Activated gamma-delta T cell treated with Interleukin-2 at 50 U/mL for 16 hours (primary cell): Measurements from ENCODE around the gene RBM42.
"Not testable (repeated sequence)": the region's sequence is repeated elsewhere in the genome, so short reads cannot be mapped to it uniquely, and the experiment has no call there.

ENCODE experiments used
- DNase-seq: peaks from one replicate; pipeline ENCODE4 v3.0.0-alpha.2; 2020

Gene RBM42, protein sequence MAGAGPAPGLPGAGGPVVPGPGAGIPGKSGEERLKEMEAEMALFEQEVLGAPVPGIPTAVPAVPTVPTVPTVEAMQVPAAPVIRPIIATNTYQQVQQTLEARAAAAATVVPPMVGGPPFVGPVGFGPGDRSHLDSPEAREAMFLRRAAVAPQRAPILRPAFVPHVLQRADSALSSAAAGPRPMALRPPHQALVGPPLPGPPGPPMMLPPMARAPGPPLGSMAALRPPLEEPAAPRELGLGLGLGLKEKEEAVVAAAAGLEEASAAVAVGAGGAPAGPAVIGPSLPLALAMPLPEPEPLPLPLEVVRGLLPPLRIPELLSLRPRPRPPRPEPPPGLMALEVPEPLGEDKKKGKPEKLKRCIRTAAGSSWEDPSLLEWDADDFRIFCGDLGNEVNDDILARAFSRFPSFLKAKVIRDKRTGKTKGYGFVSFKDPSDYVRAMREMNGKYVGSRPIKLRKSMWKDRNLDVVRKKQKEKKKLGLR

DNA sequence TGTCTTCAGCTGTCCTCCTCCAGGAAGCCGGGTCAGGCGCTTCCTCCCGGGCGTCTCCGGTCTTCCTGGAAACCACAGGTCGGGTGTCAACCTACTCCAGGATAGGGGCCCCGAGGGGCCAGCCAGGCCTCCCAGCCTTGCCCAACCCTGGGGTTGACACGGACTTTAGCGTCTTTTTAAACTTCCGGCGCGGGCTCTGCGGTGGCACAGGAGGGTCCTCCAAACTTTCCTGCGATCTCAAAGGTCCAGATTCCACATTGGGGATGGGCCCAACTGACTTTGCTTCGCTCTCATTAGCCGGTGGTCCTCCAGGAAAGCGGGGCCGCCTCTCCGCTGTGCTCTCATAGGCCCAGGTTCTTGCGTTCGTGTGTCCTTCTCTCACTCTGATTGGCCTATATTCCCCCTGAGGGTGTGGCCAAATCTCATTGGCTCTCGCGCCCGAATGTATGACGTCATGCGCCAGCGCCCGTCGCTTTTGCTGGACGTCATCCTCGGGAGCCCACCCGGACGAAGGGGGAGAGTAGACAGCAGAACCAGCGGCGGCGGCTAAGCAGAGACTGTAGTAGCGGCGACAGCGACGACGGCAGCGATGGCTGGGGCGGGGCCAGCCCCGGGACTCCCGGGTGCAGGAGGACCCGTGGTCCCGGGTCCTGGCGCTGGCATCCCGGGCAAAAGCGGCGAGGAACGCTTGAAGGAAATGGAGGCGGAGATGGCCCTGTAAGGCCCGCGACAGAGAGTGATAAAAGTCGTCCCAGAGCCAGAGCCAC is at the start of gene RBM42:
TSS of gene RBM42 (plus strand) at position 472 of the 767 bp plus-strand sequence. CDS start at position 590, 118 bp downstream.
- DNase-seq = peak; percentile 96

DNA sequence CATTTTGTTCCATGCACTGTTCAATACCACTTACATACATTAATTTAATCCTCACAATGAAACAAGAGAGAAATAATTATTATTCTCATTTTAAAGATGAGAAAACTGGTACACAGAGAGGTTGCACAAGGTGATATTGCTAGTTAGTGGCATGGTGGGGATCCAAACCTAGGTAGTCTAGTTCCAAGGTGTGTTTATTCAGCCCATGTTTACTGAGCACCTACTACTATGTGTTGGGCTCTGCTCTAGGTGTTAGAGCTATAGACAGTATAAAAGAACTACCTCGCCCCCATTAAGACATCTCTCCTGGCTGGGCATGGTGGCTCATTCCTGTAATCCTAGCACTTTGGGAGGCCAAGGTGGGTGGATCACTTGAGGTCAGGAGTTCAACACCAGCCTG is 46.1 kb upstream of the RBM42 start:
- DNase-seq = no peak

DNA sequence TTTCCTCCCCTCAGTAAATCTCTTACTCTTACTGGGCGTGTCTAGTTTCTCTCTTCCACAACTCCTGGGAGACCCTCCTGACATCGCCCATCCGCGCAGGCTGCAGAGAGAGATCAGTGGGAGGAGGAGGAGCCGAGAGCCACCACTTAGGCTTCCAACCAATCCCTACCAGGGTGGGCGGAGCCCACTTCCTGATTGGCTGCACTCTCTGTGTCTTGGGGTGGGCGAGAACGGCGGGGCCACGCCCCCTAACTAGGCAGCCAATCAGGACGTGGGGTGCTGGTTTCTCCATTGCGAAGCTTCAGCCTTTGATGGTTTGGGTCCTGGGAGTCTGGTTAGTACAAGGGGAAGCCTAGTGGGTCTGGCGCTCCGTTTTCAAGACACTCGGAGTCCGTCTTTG is 43.0 kb upstream of the RBM42 start, which contains the start of gene PMIS2:
TSS of gene PMIS2 (plus strand) at position 326 of the 400 bp plus-strand sequence. CDS start 87 bp downstream, outside the sequence.
- no peak for DNase-seq

DNA sequence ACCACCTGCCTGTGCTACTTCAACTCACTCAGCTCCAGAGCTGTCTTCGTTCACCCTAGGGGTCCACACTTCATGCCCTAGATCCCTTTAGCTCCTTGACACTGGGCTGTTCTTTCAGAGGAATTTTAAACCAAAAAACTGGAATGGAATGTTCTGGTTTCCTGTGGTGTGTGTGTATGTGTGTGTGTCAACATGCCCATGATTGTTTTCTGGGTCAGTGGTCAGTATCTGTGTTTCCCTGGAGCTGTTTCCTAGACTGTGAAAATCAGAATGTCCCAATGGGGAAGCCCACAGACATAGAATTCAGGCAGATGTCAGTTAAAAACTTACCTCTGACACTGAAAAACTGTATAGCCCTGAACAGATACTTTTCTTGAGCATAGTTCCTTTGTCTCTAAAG is 41.5 kb upstream of the RBM42 start:
- no peak for DNase-seq

DNA sequence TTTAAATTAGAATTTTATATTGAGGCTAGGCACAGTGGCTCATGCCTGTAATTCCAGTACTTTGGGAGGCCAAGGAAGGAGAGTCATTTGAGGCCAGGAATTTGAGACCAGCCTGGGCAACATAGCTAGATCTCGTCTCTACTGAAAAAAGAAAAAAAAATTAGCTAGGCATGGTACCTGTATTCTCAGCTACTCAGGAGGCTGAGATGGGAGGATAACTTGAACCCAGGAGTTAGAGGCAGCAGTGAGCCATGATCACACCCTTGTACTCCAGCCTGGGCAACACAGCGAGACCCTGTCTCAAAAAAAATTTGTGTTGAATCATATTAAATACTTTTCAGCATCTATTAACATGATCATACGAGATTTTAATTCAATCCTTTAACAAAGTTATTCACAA is 38.0 kb upstream of the RBM42 start:
- no peak for DNase-seq

DNA sequence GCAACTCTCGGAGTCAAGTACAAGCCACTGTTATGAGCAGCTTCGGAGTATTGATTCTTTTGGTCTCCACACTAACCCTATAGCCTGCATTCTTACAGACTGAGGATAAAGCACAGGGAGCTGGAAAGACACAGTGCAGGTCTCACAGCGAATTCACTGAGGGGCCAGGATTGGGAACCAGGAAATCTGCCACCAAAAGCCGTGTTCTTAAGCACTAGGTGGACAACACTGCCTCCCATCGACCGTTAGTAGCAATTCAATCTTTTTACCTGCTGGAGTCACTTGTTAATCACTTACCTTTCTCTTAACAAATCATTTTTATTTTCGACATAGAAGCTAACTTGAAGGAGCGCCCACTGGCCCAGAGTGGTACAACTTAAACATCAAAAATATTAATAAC is 36.6 kb upstream of the RBM42 start:
- DNase-seq = no peak

DNA sequence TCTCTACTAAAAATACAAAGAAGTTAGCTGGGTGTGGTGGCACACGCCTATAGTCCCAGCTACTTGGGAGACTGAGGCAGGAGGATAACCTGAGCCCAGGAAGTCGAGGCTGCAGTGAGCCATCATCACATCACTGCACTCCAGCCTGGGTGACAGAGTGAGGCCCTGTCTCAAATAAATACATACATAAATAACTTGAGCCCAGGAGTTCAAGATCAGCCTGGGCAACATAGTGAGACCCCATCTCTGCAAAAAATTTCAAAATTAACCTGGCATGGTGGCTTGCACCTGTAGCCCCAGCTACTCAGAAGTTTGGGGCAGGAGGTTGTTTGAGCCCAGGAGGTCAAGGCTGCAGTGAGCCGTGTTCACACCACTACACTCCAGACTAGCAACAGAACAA is 33.8 kb upstream of the RBM42 start:
- DNase-seq = not testable (repeated sequence)

DNA sequence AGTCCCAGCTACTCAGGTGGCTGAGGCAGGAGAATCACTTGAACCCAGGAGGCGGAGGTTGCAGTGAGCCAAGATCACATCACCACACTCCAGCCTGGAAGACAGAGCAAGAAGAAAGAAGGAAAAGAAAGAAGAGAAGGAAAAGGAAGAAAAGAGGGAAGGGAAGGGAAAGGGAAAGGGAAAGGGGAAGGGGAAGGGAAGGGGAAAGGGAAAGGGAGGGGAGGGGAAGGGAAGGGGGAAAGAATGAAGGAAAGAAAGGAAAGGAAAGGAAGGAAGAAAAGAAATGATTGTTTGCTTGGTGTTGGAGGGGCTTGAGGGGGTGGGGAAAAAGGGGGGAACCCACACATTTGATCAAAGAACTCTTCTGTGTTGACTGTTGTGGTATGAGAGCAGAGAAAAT is 32.9 kb upstream of the RBM42 start:
- DNase-seq = no peak

DNA sequence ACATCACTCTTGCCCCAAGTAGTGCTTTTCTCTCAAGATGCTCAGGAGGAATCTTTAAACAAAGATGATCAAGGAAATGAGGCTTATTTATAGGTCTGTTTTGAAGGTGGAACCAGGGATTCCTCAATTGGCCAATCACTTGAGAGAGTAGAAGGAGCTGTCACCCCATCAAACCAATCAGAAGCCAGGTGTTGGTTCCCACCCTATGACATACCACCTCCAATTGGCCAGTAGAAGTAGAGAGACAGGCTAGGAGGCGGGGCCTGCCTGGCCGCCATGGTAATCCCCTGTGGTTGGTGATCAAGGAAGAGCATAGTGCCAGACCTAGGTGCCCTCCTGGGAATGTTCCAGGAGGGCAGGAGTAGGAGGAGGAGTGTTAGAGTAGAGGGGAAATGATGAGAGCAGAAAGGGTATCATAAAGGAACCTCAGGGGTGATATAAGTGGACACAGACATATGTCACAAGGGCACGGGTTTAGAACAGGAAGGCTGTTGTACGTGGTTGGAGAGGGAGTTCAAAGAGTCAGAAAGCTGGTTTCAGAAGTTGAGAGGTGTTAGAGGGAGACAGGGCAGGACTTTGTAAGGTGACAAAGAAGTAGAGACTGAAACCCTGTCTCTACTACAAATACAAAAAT is 32.4 kb upstream of the RBM42 start:
- DNase-seq = no peak

DNA sequence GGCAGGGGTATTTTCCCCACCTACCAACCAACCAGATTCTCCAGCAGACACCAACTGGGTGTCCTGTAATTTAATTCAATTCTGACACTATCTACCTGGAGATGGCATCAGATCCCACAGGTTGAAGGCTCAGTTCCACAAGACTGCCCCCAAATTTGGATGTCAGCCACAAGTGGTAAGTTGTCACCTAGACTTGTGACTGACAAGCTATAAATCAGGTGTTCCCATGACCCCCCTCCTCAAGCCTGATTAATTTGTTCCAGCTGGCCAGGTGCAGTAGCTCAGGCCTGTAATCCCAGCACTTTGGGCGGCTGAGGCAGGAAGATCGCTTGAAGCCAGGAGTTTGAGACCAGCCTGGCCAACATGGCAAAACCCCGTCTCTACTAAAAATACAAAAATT is 26.9 kb upstream of the RBM42 start:
- DNase-seq = no peak

DNA sequence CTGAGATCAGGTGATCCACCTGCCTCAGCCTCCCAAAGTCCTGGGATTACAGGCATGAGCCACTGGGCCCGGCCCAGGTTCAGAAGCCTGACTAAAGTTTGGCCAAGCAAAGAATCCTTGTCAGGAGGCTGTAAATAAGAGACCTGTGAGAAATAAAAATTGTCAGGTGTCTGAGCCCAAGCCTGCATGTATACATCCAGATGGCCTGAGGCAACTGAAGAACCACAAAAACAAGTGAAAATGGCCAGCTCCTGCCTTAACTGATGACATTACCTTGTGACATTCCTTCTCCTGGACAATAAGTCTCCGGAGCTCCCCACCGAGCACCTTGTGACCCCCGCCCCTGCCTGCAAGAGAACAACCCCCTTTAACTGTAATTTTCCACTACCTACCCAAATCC is 24.4 kb upstream of the RBM42 start:
- DNase-seq = not testable (repeated sequence)

DNA sequence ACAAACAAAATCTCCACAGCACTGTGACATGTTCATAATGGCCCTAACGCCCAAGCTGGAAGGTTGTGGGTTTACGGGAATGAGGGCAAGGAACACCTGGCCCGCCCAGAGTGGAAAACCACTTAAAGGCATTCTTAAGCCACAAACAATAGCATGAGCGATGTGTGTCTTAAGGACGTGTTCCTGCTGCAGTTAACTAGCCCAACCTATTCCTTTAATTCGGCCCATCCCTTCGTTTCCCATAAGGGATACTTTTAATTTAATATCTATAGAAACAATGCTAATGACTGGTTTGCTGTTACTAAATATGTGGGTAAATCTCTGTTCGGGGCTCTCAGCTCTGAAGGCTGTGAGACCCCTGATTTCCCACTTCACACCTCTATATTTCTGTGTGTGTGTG is 21.7 kb upstream of the RBM42 start:
- not testable (repeated sequence) for DNase-seq

DNA sequence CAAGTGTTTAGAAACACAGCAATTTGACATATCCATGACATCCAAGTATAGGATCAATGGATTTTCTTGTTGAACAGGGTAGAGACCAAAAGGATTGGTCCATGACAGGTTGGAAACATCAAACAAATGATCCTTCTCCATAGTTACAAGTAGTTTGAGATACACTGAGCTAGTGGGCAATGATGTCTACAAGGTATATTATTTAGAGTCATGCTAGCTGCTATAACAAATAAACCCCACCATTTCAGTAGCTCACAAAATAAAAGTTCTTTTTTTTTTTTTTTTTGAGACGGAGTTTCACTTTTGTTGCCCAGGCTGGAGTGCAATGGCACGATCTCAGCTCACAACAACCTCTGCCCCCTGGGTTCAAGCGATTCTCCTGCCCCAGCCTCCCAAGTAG is 21.2 kb upstream of the RBM42 start:
- no peak for DNase-seq

DNA sequence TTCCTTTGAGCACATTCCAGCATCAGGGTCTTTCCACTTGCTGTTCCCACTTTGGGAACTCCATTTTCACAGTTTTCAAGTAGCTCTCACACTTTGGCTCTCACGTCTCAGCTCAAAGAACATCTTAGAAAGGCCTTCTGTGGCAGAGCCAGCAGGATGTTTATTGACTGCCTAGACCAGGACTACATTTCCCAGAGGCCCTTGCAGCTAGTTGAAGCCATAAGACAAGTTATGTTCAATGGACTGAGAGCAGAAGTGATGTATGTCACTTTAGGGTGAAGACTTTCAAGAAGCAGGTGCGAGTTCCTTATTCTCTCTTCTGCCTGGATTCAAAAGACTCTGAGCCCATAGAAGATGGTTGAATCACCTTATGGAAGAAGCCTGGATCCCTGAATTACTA is 20.6 kb upstream of the RBM42 start:
- no peak for DNase-seq

DNA sequence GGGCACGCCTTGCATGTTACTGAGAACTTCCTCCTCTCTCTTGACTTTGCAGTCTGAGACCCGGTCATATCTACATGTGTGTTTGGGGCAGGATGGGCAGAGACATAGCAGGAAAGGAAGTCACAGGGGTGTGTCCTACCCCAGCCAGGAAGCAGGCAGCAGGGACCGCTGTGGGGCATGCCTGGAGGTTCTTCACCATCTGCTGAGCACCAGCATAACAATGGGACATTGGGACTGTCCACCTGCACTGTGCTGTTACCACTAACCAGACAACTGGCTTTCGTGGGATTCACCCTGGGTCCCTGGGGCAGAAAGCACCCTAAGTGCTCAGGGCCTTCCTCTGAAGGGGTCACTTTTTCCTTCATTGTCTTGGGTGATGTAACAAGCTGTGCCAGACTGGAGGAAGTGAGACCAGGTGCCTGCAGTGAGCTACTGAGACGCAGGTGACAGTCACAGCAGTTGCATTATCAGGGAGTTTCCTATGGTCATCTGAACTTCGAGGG is 18.9 kb upstream of the RBM42 start:
- DNase-seq = no peak

DNA sequence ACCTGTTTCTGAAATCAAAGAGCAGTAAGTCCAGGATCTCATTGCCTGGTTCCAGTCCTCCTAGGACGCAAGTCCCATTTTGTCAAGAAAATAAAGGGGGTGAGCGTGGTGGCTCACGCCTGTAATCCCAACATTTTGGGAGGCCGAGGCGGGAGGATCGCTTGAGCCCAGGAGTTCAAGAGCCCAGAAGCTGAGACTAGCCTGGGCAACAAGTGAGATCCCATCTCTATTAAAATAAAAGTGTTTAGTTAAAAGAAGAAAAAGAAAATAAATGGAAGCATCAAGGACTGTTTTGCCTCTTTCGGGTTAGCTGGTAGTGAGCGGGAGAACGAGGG is 16.6 kb upstream of the RBM42 start:
- no peak for DNase-seq

DNA sequence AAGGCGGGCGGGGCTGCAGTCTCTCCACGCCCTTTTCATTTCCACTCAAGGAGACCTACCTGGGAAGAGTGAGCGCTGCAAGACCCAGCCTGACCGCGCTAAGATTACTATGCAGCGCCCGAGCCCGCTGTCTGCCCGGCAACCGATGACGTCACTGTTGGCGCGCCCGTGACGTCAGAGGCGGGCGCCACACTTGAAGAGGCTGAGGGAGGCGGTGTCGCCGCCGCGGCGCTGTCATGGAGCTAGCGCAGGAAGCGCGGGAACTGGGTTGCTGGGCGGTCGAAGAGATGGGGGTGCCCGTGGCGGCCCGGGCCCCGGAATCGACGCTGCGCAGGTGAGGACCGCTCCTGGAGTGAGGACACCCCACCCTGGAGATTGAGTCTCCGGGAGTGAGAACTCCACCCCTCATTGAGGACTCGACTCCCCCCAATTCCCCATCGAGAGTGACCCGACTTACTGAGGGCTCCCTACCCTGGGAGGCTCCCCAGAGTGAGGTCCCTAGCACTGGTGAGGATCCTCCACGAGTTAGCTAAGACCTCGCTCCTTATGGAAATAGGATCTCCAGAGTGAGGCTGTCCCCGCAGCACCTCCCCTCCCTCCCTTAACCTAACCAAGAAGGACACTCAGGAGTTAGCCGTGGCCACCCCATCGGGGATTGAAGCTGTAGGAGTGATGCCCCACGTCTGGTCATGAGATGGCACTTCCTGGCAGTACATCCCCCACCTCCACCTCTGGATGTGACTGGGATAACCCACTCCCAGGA is 16.1 kb upstream of the RBM42 start, which contains the start of gene HAUS5:
TSS of gene HAUS5 (plus strand) at position 177 of the 763 bp plus-strand sequence. CDS start at position 237, 60 bp downstream.
- peak; percentile 93 for DNase-seq

DNA sequence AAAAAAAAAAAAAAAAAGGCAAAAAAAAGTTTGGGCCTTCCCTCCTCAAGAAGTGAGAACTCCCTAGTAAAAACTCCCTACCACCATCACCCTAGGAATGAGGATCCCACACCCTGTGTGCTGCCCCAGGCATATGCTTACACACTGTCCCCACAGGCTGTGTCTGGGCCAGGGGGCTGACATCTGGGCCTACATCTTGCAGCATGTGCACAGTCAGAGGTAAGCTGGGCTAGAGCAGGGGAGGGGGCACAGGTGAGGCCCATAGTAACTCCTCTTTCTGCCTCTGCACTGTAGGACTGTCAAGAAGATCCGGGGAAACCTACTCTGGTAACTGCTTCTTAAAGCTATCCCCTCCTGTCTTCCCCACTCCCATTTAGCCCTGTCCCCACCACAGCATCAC is 15.3 kb upstream of the RBM42 start:
- no peak for DNase-seq

DNA sequence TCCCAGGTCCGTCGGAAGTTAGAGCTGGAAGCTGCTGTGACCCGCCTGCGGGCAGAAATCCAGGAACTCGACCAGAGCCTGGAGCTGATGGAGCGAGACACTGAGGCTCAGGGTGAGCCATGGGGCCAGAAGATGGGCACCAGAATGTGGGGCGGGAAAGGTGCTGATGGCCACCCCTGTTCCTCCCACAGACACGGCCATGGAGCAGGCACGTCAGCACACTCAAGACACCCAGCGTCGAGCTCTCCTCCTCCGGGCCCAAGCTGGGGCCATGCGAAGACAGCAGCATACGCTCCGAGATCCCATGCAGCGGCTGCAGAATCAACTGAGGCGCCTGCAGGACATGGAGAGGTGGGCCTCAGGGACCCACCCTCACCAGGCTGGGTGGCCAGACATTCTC is 13.8 kb upstream of the RBM42 start:
- no peak for DNase-seq

DNA sequence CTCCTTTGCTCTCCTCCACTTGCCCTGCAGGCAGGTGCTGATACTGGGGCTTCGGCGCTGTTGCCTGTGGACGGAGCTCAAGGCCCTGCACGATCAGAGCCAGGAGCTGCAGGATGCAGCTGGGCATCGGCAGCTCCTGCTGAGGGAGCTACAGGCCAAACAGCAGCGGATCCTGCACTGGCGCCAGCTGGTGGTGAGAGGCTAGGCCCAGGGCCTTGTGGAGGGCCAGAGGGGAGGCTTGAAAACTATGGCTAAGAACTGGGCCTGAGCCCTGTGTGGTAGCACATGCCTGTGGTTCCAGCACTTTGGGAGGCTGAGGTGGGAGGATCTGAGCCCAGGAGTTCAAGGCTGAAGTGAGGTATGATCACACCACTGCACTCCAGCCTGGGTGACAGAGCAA is 10.0 kb upstream of the RBM42 start:
- DNase-seq = no peak

DNA sequence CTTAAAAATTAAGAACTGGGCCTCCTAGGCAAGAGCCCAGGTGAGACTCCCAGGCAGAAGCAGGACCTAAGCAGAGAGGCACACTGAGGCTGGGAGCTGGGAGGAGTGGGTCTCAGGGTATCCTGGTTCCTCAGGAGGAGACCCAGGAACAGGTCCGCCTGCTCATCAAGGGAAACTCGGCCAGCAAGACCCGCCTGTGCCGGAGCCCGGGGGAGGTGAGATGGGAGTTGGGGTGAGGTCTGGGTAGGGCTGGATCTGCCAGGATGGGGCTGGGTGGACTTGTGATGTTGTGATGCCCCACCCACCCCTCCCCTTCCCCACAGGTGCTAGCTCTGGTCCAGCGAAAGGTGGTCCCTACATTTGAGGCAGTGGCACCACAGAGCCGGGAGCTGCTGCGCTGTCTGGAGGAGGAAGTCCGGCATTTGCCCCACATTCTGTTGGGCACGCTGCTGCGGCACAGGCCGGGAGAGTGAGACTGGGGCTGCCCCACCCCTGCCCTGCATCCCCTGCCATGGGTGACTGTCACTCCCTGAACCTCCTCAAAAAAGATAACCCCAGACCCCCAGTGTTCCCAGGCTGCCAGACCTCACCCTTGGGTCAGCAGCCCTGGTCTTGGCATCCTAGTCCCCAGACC is 9.4 kb upstream of the RBM42 start:
- no peak for DNase-seq

DNA sequence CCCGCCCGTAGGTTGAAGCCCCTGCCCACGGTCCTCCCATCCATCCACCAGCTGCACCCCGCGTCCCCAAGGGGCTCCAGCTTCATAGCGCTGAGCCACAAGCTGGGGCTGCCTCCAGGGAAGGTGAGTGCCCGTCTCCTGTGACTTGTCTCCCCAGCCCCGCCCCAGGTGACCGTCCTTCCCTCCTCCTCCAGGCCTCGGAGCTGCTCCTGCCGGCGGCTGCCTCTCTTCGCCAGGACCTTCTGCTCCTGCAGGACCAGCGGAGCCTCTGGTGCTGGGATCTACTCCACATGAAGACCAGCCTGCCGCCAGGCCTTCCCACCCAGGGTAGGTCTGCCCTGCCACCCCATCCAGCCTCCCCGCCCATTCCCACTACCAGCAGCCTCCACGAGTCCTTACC is 8.8 kb upstream of the RBM42 start:
- DNase-seq = no peak
